ENCODE results near the gene ADAM19.

DNA sequence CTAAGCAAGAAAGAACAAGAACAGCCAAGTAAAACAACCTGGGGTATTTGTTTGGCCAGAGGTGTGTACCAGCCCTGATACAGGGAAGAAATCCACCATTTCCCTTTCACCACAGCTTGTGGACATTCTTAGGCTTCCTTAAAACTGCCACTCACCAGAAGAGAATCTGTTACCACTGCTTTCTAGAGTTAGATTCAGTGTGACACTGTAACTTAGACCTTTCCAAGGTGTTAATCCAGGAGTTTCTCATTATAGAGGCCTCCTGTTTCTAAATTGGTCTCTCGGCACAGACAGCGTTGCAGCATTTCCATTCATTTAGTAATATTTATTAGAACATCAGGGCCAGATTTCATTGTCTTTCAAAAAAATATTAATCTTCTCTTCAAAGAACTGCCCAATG lies 60.6 kb downstream of the ADAM19 start:
- TF ChIP-seq CTCF (IDR thresholded peaks at IDR 0.05) (no peak), POLR2AphosphoS5 (IDR thresholded peaks at IDR 0.05; ENCODE audit: insufficient read depth in 1 of 2, low read depth in 1 of 2) (no peak), POLR2A (IDR thresholded peaks at IDR 0.05) (no peak)
